Endothelial cell of umbilical vein (primary cell): Measurements from ENCODE around the gene ANKS6. TPM values are rescaled to one million over a fixed set of nuclear protein-coding genes. Genes with fewer than 3 reads are reported as not detected.

Experiments used
- BruUV-seq: library from RNA; stranded (reverse); fragments of 400-500 nt; replicated peaks from 2 replicates; lab custom pipeline; 2021; lab: Mats Ljungman, UMichigan
- CTCF ChIA-PET: fragments of 300-600, 350-600 bp; sonication (Branson Sonifier 250); formaldehyde crosslinking; loops from one replicate; lab custom pipeline; 2021; ENCODE audit warnings: antibody characterized with exemption, inconsistent platforms; lab: Charles Lee
- POLR2A ChIA-PET: fragments of 300-600, 350-600 bp; sonication (Branson Sonifier 250); formaldehyde crosslinking; loops from one replicate; lab custom pipeline; 2021; ENCODE audit warnings: antibody characterized with exemption, inconsistent platforms; lab: Charles Lee
- DNase-seq: peaks from one replicate; pipeline ENCODE4 v3.0.0-alpha.2; 2011; ENCODE audit warnings: low read depth, low spot score
- FAIRE-seq: peaks from 2 replicates; lab custom pipeline; 2011; peaks lifted over from hg19 to GRCh38; lab: Jason Lieb, UNC
- H2AFZ ChIP-seq: 2 replicates; pipeline ENCODE4 v1.6.0; 2012; ENCODE audit warnings: low read depth, low read length, control low read depth, inconsistent platforms
- H3K27ac ChIP-seq: 2 replicates; pipeline ENCODE4 v1.5.1; 2011; ENCODE audit warnings: low read depth, mild to moderate bottlenecking, control low read depth, low read length, moderate library complexity; ENCODE audit not compliant: insufficient read depth
- H3K27me3 ChIP-seq, 2 experiments: 2 replicates each; pipeline versions ENCODE4 v1.6.0 to v1.6.1; 2011; ENCODE audit warnings: low read length in 2 of 2, mixed read lengths in 1 of 2; ENCODE audit not compliant: control insufficient read depth in 2 of 2, insufficient read depth in 2 of 2
- H3K36me3 ChIP-seq, 2 experiments: 2 replicates in 1 of 2; 3 replicates in 1 of 2; pipeline ENCODE4 v1.5.1; 2011; ENCODE audit warnings: low read length in 2 of 2, mild to moderate bottlenecking in 1 of 2, moderate library complexity in 1 of 2; ENCODE audit not compliant: control insufficient read depth in 2 of 2, insufficient read depth in 2 of 2; ENCODE audit errors: extremely low read depth in 1 of 2
- H3K4me1 ChIP-seq: 3 replicates; pipeline ENCODE4 v1.5.1; 2011; ENCODE audit warnings: mild to moderate bottlenecking, low read length; ENCODE audit not compliant: control insufficient read depth, insufficient read depth; ENCODE audit errors: extremely low read depth
- H3K4me2 ChIP-seq: 2 replicates; pipeline ENCODE4 v1.6.1; 2011; ENCODE audit warnings: low read length, control low read depth, mixed read lengths; ENCODE audit not compliant: insufficient read depth
- H3K4me3 ChIP-seq, 3 experiments: fragments of 200-600 bp in 1 of 3; sonication (generic), shearing (Covaris generic) in 1 of 3; replicated peaks in 1 of 3; 2 replicates each; pipeline ENCODE4 v1.5.1; 2011 to 2016; ENCODE audit warnings: control low read depth in 3 of 3, low read length in 3 of 3, mild to moderate bottlenecking in 2 of 3, inconsistent platforms in 1 of 3, low read depth in 1 of 3, moderate library complexity in 1 of 3; ENCODE audit not compliant: insufficient read depth in 1 of 3
- H3K79me2 ChIP-seq: 2 replicates; pipeline ENCODE4 v1.6.0; 2012; ENCODE audit warnings: low read length, inconsistent platforms; ENCODE audit not compliant: control insufficient read depth, insufficient read depth
- H3K9ac ChIP-seq: replicated peaks from 2 replicates; pipeline ENCODE3; 2011; ENCODE audit warnings: low read length, control low read depth; ENCODE audit not compliant: insufficient read depth; ENCODE audit errors: extremely low read depth
- H3K9me1 ChIP-seq: replicated peaks from 3 replicates; pipeline ENCODE4 v1.6.0; 2011; ENCODE audit warnings: mild to moderate bottlenecking, low read length; ENCODE audit not compliant: control insufficient read depth, insufficient read depth; ENCODE audit errors: extremely low read depth
- H3K9me3 ChIP-seq: replicated peaks from 2 replicates; pipeline ENCODE4 v1.5.1; 2012; ENCODE audit warnings: low read length, inconsistent platforms; ENCODE audit not compliant: control insufficient read depth, insufficient read depth
- H4K20me1 ChIP-seq: replicated peaks from 2 replicates; pipeline ENCODE3; 2011; ENCODE audit warnings: mild to moderate bottlenecking, low read length; ENCODE audit not compliant: control insufficient read depth, insufficient read depth; ENCODE audit errors: extremely low read depth
- CTCF ChIP-seq, 2 donors: IDR thresholded peaks; 1 replicate in 1 of 2; 2 replicates in 1 of 2; pipeline ENCODE4 v1.5.1; 2011; ENCODE audit warnings: low read length in 2 of 2, mild to moderate bottlenecking in 2 of 2, moderate library complexity in 2 of 2, control low read depth in 1 of 2, inconsistent platforms in 1 of 2, low read depth in 1 of 2; ENCODE audit not compliant: insufficient read depth in 1 of 2; ENCODE audit errors: extremely low read depth in 1 of 2
- EZH2 ChIP-seq: IDR thresholded peaks from 2 replicates; pipeline ENCODE4 v1.6.1; 2012; ENCODE audit warnings: borderline replicate concordance, low read depth, mild to moderate bottlenecking, moderate library complexity, low read length, inconsistent platforms; ENCODE audit not compliant: severe bottlenecking
- FOS ChIP-seq: IDR thresholded peaks from 2 replicates; pipeline ENCODE4 v1.6.1; 2011; ENCODE audit warnings: mild to moderate bottlenecking, low read length, moderate library complexity, borderline replicate concordance; ENCODE audit not compliant: insufficient read depth
- GATA2 ChIP-seq: IDR thresholded peaks from 2 replicates; pipeline ENCODE4 v1.7.0; 2011; ENCODE audit warnings: low read depth, mild to moderate bottlenecking, moderate library complexity, mixed read lengths, low read length; ENCODE audit not compliant: insufficient read length, insufficient read depth
- JUN ChIP-seq: IDR thresholded peaks from 2 replicates; pipeline ENCODE4 v1.6.1; 2011; ENCODE audit warnings: borderline replicate concordance, low read depth; ENCODE audit not compliant: insufficient read length, insufficient read depth
- MAX ChIP-seq: IDR thresholded peaks from 2 replicates; pipeline ENCODE4 v1.6.1; 2011; ENCODE audit not compliant: insufficient read depth, insufficient read length
- MYC ChIP-seq: IDR thresholded peaks from one replicate; pipeline ENCODE4 v1.6.1; 2011; ENCODE audit warnings: mild to moderate bottlenecking, low read depth, low read length
- POLR2A ChIP-seq: IDR thresholded peaks from 2 replicates; pipeline ENCODE4 v1.6.1; 2012; ENCODE audit warnings: low read depth, mild to moderate bottlenecking, control low read depth, low read length
- POLR2AphosphoS5 ChIP-seq: IDR thresholded peaks from 2 replicates; pipeline ENCODE4 v1.6.1; 2012; ENCODE audit warnings: low read depth, mild to moderate bottlenecking, control low read depth, low read length, moderate library complexity; ENCODE audit not compliant: insufficient read depth
- dilution Hi-C: fragments of 300-500 bp; cut with MboI; formaldehyde crosslinking; loops from one replicate; pipeline ENCODE4 v1.15.0; 2019; ENCODE audit warnings: low sequenced_read_pairs; ENCODE audit not compliant: extremely low pct_ligation_motif_present
- intact Hi-C: fragments of 100-400 bp; cut with micrococcal nuclease; formaldehyde crosslinking; loops from one replicate; pipeline ENCODE4 v1.10.0; 2022
- polyA plus RNA-seq, 4 experiments: library from polyadenylated mRNA; depleted of rRNA in 3 of 4; stranded (reverse) in 3 of 4; unstranded in 1 of 4; fragments of >200 nt; gene quantifications; 2 replicates each; pipeline versions ENCODE4 v1.2.1 to v1.2.3, GENCODE V29; 2011 to 2012; ENCODE audit warnings: missing spikeins in 1 of 4
- total RNA-seq: library from RNA; stranded (reverse); gene quantifications from 2 replicates; pipeline ENCODE4 v1.2.3, GENCODE V29; 2021

ANKS6 gene
- total and polyA plus RNA-seq, 2 donors (not counting 3 experiments of a cell fraction or from before 2014, with no cell fraction given): 15.5 to 18.6 TPM

GRCh38 chr9:98805506-98806272, 9.3 kb upstream of the ANKS6 start:
- Histone ChIP-seq H3K9me3 (no peaks in the 10 kb centered on the region), H3K9me1 (no peaks in the 10 kb centered on the region), H3K27ac (no peak overlapping the region), H4K20me1 (no peaks in the 10 kb centered on the region), H3K27me3 (peaks cover 28% of the 10 kb centered on the region in 2 experiments), H3K79me2 (no peaks in the 10 kb centered on the region), H3K4me2 (no peak overlapping the region), H2AFZ (no peak overlapping the region), H3K4me3 (no peak overlapping the region), H3K4me1 (peaks cover 2% of the 10 kb centered on the region), H3K9ac (no peak overlapping the region), H3K36me3 (no peaks in the 10 kb centered on the region)
- FAIRE-seq (no peak), DNase-seq (no peak)
- TF ChIP-seq FOS: no peak
- no peak for TF ChIP-seq GATA2
- TF ChIP-seq POLR2AphosphoS5: no peak
- TF ChIP-seq POLR2A: no peak
- TF ChIP-seq EZH2: no peak
- TF ChIP-seq MAX: no peak
- no peak for TF ChIP-seq MYC
- TF ChIP-seq JUN: no peak
- TF ChIP-seq CTCF (IDR thresholded peaks at IDR 0.05; ENCODE audit: extremely low read depth in 1 of 2, insufficient read depth in 1 of 2, low read depth in 1 of 2, low read length in 2 of 2): no peak
- ChIA-PET CTCF (interaction anchor here (0.9 to 2.9 kb wide), 10 partner anchors 10 to 771 kb away, joined by 3 to 27 read pairs (median 4); partner anchors contain the start of gene ANKS6), POLR2A (interaction anchor here (0.6 kb wide), 1 partner anchor 158 kb away, joined by 4 read pairs; no protein-coding TSS in a partner anchor)
- intact Hi-C loops: no loop called here
- BruUV-seq: no TSS peak
- dilution Hi-C loops: no loop called here
